Lung (tissue), 12 donors: ENCODE measurements around the gene NUBP1. TPM values are rescaled to one million over a fixed set of nuclear protein-coding genes. Genes with fewer than 3 reads are reported as not detected.

ENCODE experiments used
- ATAC-seq: fragments of 200-7000 bp; cut with Tn5 transposase; one replicate; pipeline ENCODE4 v1.9.1; 2020; ENCODE audit warnings: moderate number of reproducible peaks; ENCODE audit not compliant: insufficient read depth, low FRiP score
- DNase-seq, 3 donors: peaks; one replicate each; pipeline ENCODE4 v3.0.0-alpha.2; 2013 to 2017
- H3K27ac ChIP-seq, 2 donors: one replicate each; pipeline ENCODE4 v1.5.1; 2013; ENCODE audit warnings: mild to moderate bottlenecking in 2 of 2, moderate library complexity in 2 of 2, control low read depth in 1 of 2, inconsistent platforms in 1 of 2, low read depth in 1 of 2, low read length in 1 of 2
- H3K27me3 ChIP-seq, 3 donors: one replicate each; pipeline ENCODE4 v1.5.1; 2013; ENCODE audit warnings: low read length in 2 of 3; ENCODE audit not compliant: control insufficient read depth in 3 of 3, insufficient read depth in 3 of 3
- H3K36me3 ChIP-seq, 4 donors: one replicate each; pipeline ENCODE4 v1.5.1; 2013; ENCODE audit warnings: low read length in 4 of 4, mild to moderate bottlenecking in 1 of 4, moderate library complexity in 1 of 4; ENCODE audit not compliant: control insufficient read depth in 4 of 4, insufficient read depth in 4 of 4
- H3K4me1 ChIP-seq, 5 donors: one replicate each; pipeline ENCODE4 v1.5.1; 2013; ENCODE audit warnings: low read length in 5 of 5, mild to moderate bottlenecking in 2 of 5, moderate library complexity in 1 of 5; ENCODE audit not compliant: control insufficient read depth in 5 of 5, insufficient read depth in 5 of 5
- H3K4me3 ChIP-seq: one replicate; pipeline ENCODE4 v1.5.1; 2013; ENCODE audit warnings: mild to moderate bottlenecking, control low read depth, moderate library complexity
- H3K9ac ChIP-seq, 2 donors: one replicate each; pipeline ENCODE4 v1.5.1; 2013; ENCODE audit warnings: low read length in 2 of 2, control low read depth in 1 of 2; ENCODE audit not compliant: insufficient read depth in 1 of 2
- H3K9me3 ChIP-seq, 4 donors: one replicate each; pipeline ENCODE4 v1.5.1; 2013; ENCODE audit warnings: low read length in 3 of 4, mild to moderate bottlenecking in 1 of 4, moderate library complexity in 1 of 4; ENCODE audit not compliant: control insufficient read depth in 4 of 4, insufficient read depth in 3 of 4
- CTCF ChIP-seq: IDR thresholded peaks from 2 replicates; pipeline ENCODE4 v1.5.1; 2012; ENCODE audit warnings: mild to moderate bottlenecking; ENCODE audit errors: control extremely low read depth, extremely low read depth
- WGBS, 2 donors: extraction: QIAGEN DNeasy Blood & Tissue Kit; methylation state at CpG; one replicate each; pipeline ENCODE4 v1.1.7; 2013; 5-methylcytosine and 5-hydroxymethylcytosine counted together
- polyA plus RNA-seq, 2 donors: library from polyadenylated mRNA; stranded (reverse); fragments of 200-250 nt; gene quantifications; one replicate each; pipeline ENCODE4 v1.2.1, GENCODE V29; 2013
- total RNA-seq, 2 donors: library from RNA; depleted of rRNA in 1 of 2; stranded (reverse); fragments of >200 nt in 1 of 2; gene quantifications; one replicate each; pipeline ENCODE4 v1.2.1, GENCODE V29; 2014 to 2021
- donor health status: control.
- donor health status: control.
- donor health status: Bipolar disorder and iron deficiency.
- donor health status: healthy.
- donor health status: DM: yes; HTN: yes; CAD: no.

Gene NUBP1
- total and polyA plus RNA-seq, 4 donors = 28.4 to 44.2 (median 41.1) TPM

DNA sequence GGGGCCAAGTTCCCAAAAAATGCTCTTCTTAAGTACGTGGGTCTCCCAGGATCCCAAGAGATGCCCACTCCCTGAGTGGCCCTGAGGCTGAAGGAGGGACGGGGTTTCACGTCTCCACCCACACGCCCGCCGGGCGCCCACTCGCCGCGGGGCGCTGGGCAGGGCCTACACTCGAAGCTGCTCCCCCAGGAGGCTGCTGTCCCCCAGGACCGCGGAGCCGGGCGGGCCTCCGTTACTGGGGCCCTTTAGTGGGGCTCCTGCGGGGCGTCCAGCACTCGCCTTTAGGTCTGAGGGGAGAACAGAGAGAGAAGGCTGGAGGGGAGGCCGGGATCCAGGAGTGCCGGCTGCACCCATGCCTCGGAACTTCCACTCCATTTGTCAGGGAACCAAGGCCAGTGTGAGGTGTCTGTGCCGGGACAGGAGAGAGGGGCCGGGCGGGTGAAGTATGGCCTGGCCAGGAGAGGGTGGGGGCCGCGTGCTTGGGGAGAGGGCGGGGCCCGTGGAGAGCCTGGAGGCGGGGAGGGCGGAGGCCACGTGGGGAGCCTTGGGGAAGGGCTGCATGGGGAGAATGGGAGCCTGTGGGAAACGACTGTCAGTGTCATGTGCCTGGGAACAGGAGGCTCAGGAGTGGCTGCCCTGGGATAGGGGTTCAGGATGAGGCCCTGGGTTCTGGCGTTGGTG lies 18.8 kb downstream of the NUBP1 start:
- Histone ChIP-seq H3K4me3 (no peak overlapping the region), H3K9ac (no peak overlapping the region), H3K4me1 (peaks cover 0 to 8% (median 0%) of the 10 kb centered on the region in 5 donors), H3K36me3 (peaks cover 26 to 71% (median 60%) of the 10 kb centered on the region in 4 donors), H3K9me3 (no peaks in the 10 kb centered on the region), H3K27ac (no peak overlapping the region), H3K27me3 (no peaks in the 10 kb centered on the region)
- DNase-seq (no peak), ATAC-seq (no peak)
- 91% methylated on average over 32 to 35 of the region's 35 CpGs for WGBS, 2 donors
- no peak for TF ChIP-seq CTCF

GRCh38 chr16:10763456-10763855 lies 19.8 kb downstream of the NUBP1 start:
- H3K27ac ChIP-seq = no peak overlapping the region
- H3K27me3 ChIP-seq = no peaks in the 10 kb centered on the region
- DNase-seq (no peak), ATAC-seq (no peak)
- H3K36me3 ChIP-seq = peaks cover 30 to 67% (median 53%) of the 10 kb centered on the region in 4 donors
- H3K4me1 ChIP-seq = peaks cover 0 to 8% (median 0%) of the 10 kb centered on the region in 5 donors
- no peak overlapping the region for H3K4me3 ChIP-seq
- no peak for TF ChIP-seq CTCF
- 80 to 92% methylated on average over 7 of the region's 7 CpGs for WGBS, 2 donors
- H3K9ac ChIP-seq = no peak overlapping the region
- no peaks in the 10 kb centered on the region for H3K9me3 ChIP-seq

DNA sequence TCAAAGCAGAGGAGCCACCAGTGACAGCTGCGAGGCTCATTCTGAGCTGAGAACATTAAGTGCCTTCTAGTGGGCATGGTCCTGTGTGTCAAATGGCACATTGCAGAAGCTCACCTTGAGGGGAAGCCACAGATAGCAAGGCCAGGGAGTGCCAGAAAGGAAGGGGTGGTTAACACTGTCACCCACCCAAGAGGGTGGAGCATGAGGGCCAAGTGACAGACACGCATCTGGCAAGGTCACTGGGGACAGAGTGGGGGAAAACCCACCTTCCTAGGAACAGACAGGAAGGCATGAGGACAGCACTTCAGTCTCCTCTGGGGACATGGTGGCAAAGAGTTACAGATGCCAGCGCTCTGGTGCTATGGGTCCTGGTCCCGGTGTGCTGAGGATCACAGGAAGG lies 22.1 kb downstream of the NUBP1 start:
- H3K36me3 ChIP-seq = peaks cover 27 to 52% (median 43%) of the 10 kb centered on the region in 4 donors
- DNase-seq (no peak), ATAC-seq (no peak)
- H3K9me3 ChIP-seq = no peaks in the 10 kb centered on the region
- H3K27me3 ChIP-seq = no peaks in the 10 kb centered on the region
- 77 to 92% methylated on average over 4 of the region's 4 CpGs for WGBS, 2 donors
- no peak overlapping the region for H3K9ac ChIP-seq
- no peak overlapping the region for H3K4me3 ChIP-seq
- H3K4me1 ChIP-seq = peaks cover 0 to 8% (median 0%) of the 10 kb centered on the region in 5 donors
- no peak for TF ChIP-seq CTCF
- peak overlapping the region in 1 of 2 donors; percentile 21 for H3K27ac ChIP-seq
